Measurements from ENCODE around the gene SASS6.
"Not testable (repeated sequence)": the region's sequence is repeated elsewhere in the genome, so short reads cannot be mapped to it uniquely, and the experiment has no call there.

SASS6 gene

DNA sequence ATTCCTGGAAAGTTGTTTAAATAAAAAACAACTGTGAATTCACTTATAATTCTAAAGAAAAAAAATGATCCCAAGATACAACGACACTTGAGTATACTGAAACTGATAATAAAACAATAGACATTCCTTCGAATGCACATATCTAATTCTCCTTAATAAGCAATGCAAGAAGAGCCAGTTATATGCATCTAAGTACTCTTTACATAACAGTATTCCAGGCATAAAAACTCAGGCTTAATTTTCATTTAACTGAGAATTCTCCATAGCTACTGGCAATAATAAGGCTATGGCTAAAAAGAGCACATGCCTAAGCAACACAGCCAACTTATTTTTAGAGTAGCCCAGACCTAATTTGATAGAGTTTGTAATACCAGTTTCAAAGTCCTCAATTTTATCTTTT, 31.2 kb downstream of the SASS6 start:
- DNase-seq: no peak

DNA sequence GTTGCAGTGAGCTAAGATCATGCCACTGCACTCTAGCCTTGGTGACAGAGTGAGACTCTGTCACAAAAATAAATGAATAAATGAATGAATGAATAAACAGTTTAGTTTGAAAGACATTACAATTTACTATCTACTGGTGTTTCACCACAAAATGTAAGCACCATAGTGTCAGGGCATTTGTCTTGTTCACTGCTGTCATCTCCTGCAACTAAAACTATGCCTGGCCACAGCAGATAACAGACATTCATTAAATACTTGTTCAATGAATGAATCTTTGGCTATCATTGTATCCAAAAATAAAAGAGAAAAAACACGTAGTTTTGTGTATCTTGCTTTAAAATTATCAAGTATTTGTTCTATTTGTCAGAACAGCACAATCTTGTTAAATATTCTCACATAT, 32.5 kb downstream of the SASS6 start:
- no peak for DNase-seq

DNA sequence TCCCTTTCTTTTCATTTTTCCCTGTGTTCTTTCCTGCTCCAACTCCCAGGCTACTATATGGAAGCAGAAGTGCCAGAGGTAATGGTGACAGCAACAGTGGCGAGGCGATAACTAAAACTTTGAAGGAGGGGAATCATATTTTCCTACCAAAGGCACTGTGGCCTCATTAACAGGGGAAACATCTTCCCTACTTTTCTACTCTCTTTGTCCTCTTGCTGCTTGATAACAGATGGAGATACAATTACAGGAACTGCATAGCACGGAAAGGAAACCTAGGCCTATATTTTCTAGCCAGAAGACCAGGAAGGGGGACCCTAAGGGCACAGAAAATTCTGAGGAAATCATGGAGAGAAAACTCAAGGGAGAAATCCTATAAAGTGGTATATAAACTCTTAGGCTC, 42.3 kb downstream of the SASS6 start:
- DNase-seq: no peak

DNA sequence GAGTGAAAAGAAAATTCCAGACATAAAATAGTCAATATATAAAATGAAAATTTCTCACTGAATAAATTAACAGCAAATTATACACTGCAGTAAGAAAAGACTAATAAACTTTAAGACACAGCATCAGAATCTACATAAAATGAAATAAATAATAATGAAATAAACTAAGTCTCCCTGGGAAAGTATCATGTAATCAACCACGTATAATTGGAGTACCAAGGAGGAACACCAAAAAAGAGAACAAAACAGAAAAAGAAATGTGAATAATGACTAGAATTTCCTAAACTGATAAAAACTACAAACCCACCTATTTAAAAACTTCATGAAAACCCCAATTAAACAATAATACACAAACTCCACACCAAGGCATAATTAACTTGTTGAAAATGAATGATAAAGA, 43.6 kb downstream of the SASS6 start:
- no peak for DNase-seq

DNA sequence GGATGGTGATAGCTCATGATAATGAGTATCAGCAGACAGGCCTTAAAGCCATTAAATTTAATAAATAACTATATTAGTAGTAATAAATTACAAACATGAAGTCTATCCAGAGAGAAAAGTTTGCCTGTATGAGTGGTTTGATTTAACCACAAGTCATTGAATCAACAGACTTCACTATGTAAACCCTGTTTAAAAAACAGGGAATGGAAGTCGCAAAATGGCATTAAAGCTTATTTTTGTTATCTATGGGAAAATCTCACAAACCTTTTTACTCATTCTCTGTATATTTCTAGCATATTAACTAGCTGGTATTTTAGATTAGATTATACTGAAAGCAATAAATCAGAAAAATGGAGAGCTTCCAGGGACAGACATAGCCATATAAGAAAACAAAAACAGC, 45.3 kb downstream of the SASS6 start:
- DNase-seq: no peak

DNA sequence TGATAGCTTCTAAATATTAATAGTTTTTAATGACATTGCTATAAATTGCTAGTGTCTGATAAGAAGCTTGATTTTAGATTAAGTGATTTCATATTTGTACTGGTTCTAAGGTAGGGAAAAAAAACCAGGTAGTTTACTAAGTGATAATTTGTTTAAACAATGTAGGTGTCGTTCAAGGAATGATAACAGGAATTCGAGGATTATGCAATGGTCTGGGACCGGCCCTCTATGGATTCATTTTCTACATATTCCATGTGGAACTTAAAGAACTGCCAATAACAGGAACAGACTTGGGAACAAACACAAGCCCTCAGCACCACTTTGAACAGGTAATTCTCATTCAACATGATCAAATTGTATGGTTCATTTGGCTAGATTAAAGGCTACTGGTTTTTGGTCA, 52.4 kb downstream of the SASS6 start:
- DNase-seq: no peak

DNA sequence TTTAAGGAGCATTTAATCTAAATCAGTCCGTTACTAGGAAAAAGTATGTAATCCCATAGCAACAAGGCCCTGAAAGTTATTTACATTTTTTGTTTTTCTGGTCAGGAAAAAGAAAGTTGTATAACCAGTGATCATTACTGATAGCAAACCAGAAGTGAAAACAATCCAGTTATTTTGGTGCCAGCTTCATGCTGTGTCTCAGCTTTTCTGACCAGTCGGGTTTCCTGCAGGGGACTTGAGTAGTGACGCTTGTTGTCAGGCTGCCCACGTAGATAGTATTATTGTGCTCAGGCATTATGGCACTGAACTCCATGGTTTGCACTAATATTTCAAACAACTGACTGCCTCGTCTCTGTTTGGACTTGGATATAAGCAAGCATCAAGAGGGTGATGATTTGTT, 55.2 kb downstream of the SASS6 start:
- no peak for DNase-seq

DNA sequence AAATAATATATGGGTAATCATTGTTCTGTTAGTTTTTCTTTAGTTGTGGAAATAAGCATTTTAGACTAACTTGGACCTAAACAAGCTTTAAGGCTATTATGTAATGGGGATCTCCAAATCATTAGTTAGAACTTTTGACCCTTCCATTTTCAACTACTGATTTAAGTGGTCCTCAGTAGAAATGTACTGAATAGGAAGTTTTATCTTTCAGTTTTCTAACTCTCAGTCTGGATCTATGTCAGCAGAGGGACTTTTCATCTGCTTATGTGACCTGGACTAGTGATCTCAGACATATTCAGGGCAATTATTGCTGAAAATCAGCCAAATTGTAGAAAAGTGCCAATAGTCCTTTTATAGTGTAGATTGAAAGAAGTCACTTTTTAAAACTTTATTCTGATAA, 56.0 kb downstream of the SASS6 start:
- no peak for DNase-seq

DNA sequence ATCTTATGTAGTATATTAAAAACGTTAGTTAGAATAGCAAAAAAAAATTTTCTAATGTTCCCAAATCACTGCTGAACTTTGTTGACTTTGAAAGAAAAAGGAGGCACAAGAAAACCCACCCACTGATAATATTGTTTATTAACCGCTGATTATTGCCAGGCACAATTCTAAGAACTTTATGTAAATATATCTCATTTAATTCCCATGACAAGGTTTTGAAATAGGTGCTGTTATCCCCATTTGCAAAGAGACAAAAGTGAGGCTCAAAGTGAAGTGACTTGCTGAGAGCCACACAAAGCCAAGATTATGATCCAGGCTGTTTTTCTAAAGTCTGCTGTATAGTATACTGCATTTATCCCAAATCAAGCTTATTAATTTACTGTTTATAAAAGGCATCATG, 56.4 kb downstream of the SASS6 start:
- DNase-seq: no peak

DNA sequence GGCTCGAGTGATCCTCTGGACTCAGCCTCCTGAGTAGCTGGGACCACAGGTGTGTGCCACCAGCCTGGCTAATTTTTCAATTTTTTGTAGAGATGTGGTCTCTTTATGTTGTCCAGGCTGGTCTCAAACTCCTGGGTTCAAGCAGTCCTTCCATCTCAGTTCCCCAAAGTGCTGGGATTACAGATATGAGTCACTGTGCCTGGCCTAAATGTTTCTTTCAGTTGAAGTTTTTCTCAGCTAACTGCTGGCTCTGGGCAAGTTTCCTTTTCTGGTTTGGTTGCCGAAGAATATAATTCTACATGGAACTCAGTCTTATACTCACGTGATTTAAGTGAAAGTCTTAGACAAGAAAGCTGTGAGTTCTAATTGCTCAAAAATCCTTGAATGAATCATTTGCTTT, 57.0 kb downstream of the SASS6 start:
- no peak for DNase-seq

DNA sequence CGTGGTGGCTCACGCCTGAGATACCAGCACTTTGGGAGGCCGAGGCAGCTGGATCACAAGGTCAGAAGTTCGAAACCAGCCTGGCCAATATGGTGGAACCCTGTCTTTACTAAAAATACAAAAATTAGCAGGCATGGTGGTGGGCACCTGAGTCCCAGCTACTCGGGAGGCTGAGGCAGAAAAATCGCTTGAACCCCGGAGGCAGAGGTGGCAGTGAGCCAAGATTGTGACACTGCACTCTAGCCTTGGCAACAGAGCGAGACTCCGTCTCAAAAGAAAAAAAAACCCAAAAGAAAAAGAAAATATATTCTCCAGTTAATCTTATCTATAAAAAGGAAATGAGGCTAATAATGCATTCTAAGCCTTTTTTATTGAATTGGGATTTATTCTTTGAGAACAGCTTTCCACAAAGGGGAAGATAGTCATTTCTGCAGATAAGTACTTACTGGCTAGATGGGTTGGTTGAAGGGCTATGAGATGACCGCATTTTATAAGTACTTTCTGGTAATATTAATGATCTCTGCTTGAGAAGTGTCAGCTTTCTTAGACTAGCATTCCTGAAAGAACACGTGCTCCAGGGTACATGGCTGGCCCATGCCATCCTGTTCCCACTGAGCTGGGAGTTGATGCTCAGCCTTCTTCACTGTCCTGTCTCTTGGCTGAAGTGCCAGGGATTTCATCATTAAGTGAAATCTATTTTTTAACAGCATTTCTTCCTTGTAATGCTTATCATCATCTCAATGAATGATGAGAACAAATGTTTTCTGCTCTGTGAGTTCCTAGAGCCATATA, 57.9 kb downstream of the SASS6 start:
- DNase-seq: no peak

DNA sequence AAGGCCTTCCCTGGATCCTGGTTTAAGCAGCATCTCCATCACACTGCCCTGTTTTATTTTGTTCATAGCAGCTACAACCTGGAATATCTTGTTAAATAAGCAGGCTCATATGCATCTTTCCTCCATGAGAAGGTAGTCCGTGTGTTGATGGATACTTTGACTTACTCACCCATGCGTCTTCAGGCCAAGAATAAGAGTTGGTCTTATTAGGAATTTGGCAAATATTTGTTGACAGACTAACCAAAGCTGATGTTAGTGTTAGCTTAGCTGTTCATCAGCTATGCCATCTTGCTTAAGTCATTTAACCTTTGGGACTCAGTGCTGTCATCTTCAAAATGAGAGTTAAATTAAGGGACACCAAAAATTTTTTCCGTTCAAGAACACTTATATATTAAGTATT, 59.2 kb downstream of the SASS6 start:
- no peak for DNase-seq

DNA sequence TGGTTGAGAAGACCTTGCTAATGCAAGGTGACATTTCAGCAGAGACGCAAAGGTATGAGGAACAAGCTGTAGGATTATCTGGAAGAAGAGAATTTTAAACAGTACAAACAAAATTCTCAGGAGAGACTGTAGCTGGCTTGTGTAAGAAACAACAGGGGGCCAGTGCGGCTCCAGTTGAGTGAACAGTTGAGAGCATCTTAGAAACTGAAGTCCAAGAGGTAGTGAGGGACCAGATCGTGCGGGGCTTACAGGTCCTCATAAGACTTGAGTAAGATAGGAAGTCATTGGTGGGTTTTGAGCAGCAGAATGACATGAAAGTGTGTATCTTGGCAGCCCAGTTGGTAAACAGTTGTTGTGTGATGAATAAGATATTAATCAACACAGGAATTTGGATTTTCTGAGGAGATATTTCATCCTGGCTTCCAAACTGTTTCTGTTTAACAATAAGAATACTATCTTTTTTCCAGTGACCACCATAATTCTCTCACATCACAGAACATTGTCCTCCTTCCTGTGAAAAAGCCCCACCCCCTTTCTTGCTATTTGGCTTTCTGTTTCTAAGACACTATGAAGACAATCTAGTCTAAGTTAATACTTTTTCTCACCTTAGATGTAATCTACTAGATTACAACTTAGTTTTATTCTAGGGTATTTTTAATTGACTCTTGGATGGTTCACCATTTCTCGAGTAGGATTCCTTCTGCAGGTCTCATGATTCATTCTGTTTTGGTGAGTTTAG, 62.4 kb downstream of the SASS6 start:
- no peak for DNase-seq

DNA sequence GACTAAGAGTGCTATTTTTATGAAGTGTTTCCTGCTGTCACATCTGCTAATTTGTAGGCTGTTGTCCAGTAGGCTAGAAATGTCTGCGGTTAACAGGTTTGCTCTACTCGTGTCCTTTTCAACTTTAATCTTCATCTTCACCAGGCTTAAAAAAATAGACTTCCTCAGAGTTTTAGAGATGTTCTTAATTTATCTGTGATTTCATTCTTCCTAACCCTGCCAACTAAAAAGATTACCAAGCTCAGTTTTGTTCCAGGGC, 66.8 kb downstream of the SASS6 start:
- no peak for DNase-seq

DNA sequence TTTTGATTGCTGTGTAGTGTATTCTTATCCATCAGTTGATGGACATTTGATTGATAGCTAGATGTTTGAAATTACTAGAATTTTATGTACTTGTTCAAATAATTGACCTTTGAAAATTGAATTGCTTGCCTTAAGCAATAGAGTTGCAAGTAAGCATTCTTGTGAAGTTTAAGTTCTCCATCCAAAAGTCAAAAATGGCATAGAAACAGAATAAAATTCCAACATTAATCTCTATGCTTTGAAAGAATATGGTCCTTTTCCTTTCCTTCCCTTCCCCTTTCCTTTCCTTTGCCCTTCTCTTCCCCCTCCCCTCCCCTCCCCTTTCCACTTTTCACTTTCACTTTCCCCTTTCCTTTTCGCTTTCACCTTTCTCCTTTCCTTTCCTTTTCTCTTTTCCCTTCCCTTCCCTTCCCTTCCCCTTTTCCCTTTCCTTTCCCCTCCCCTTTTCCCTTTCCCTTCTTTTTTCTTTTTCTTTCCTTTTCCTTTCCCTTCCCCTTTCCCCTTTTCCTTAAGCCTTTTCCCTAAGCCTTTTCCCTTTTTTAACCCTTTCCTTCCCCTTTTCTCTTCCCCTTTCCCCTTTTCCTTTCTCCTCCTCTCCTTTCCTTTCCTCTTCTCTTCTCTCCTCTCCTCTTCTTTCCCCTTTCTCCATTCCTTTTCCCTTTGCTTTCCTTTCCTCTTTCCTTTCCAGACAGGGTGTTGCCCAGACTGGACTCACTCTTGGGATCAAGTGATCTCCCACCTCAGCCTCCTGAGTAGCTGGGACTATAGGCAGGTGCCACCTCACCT, 67.4 kb downstream of the SASS6 start:
- no peak for DNase-seq

DNA sequence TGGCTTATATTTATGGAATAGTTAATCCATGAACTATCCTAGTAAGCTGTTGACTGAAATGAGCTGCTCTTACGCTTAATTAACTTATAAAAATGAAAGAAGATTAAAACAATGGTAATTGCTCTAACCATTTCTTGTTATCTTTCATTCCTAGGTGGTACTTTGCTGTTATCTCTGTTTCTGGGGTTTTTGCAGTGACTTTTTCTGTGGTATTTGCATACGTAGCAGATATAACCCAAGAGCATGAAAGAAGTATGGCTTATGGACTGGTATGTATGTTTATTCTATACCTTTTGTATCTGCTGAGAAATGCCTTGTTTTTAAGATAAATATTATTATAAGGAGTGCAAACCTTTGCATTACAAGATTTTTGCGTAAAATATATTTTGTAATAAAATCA, 71.0 kb downstream of the SASS6 start:
- no peak for DNase-seq

DNA sequence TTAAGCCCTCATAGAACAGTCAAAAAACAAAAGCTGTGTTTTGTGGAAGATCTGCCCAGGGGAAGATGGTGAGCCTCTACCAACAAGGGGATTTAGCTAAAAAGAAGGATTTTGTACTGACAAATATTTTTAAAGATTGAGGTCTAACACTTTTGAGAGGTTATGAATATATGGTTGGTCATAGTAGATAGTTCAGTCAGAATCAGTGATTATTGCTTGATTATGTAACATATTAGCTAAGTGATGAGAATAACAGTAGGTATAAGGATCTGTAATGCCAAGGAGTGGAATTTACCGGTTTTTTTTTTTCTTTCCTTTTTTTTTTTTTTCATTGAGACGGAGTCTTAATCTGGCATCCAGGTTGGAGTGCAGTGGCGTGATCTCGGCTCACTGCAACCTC, 79.0 kb downstream of the SASS6 start:
- no peak for DNase-seq

DNA sequence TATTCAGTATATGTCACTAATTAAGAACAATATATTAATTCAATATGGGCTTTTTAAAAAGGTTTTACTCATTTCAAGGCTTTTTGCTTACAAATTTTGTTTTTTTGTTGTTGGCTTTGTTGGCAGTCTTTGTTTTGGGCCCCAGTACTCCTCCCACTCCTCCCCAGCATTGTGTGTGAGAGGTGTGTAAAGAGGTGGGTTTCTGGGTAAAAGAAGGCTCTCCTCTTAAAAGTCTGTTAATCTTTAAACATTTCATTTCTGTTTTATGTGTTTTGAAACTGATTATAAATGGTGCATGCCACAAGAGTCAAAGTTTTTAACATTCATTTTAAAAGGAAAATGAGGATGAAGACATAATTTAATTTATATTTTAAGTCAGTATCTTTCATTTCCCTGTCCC, 79.6 kb downstream of the SASS6 start:
- DNase-seq: no peak

DNA sequence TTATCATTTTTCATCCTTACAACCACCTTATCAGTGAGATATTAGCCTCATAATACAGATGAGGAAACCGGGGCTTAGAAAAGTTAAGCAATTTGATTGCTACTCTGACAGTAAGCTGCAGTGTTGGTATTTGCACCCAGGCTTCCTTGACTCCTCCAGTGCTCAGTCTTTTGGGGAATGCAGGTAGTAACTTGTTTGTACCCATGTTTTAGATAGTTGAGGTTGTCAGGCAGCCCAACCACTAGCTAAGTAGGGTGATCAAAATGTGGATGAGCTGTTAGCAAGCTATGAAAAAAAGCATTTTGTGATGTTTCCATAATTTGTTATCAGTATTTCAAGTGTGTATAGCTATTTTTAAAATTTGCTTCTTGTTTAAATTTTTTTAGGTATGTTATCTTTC, 80.8 kb downstream of the SASS6 start:
- no peak for DNase-seq

DNA sequence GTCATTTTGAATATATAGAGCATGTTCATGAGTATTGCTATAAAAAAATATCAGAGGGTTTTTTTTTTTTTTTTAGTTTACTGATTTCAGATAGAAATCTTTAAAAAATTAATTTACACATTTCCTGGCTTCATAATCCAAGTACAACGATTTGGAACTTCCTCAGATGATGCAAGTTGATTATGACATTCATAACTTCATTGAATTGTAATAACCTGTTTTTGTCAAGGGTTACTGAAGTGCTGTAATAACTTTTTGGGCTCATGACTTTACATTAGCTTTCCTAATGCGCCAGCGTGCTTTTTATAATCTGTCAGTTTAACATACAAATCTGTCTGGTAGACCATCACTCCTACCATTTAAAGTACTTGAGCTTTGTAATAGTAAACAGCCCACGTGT, 81.3 kb downstream of the SASS6 start:
- no peak for DNase-seq

DNA sequence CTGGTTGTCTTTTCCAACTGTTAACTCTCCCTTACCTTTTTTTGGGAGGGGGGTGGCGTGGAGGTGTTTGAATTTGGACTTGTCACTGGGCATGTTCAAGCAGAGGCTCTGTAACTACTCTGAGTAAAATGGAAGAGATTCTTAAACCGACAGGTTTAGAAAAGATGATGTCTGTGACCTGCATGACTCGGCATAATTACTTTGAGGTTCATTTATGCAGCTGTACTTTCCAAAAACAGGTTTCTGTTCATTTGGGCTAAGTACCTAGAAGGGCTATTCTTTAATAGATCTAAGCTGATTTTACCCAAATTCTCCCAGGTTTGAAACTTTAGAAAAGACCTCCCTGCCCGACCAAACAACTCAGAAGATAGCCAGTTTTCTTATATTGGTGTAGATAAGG, 82.6 kb downstream of the SASS6 start:
- DNase-seq: no peak

DNA sequence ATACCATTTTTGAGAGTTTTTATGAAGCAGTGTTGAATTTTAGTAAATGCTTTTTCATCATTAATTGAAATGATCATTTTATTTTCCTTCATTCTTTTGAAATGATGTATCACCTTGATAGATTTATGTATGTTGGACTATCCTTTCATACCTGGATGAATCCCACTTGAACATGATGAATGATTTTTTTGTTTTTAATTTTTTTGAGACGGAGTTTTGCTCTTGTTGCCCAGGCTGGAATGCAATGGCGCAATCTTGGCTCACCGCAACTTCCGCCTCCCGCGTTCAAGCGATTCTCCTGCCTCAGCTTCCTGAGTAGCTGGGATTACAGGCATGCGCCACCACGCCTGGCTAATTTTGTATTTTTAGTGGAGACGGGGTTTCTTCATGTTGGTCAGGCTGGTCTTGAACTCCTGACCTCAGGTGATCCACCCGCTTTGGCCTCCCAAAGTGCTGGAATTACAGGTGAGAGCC, 85.5 kb downstream of the SASS6 start:
- not testable (repeated sequence) for DNase-seq

DNA sequence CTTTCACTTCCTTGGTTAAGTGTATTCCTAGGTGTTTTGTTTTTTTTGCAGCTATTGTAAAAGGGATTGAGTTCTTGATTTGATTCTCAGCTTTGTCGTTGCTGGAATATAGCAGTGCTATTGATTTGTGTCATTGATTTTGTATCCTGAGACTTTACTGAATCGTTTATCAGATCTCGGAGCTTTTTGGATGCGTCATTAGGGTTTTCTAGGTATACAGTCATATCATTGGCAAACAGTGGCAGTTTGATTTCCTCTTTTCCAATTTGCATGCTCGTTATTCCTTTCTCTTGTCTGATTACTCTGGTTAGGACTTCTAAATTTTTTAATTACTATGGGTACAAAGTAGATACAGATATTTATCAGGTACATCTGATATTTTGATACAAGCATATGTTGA, 87.5 kb downstream of the SASS6 start:
- DNase-seq: no peak

DNA sequence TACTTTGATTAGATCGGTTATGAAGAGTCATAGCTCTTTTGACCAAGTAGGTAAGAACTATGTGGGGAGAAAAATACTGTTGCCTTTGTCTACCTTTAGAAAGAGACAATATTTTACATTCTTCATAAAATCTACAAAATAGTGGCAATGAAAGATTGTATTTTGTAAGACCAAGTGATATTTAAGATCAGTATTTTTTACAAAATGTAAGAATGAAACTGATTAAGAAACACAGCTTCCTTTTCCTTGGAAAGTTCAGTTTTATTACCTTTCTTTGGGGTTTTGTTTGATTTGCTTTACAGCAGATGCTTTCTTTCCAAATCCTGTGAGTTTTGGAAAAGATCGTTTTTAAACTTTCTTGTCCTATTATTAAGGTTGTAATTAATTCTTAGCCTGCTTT, 93.1 kb downstream of the SASS6 start:
- no peak for DNase-seq

Measured in GDM1 (cell line).